Skeletal muscle tissue (tissue), 5 donors: Measurements from ENCODE around the gene SNRPA. TPM values are rescaled to one million over a fixed set of nuclear protein-coding genes. Genes with fewer than 3 reads are reported as not detected.
A peak's percentile ranks its signal among the peaks of the same experiment; 100 is the strongest.
"Not testable (repeated sequence)": the region's sequence is repeated elsewhere in the genome, so short reads cannot be mapped to it uniquely, and the experiment has no call there.

Source experiments
- H3K27ac ChIP-seq: one replicate; pipeline ENCODE4 v1.7.0; 2013; ENCODE audit warnings: mild to moderate bottlenecking, low read depth, low read length, inconsistent platforms
- H3K27me3 ChIP-seq, 3 donors: one replicate each; pipeline ENCODE4 v1.7.0; 2013; ENCODE audit warnings: low read length in 3 of 3; ENCODE audit not compliant: control insufficient read depth in 3 of 3, insufficient read depth in 3 of 3
- H3K36me3 ChIP-seq, 3 donors: one replicate each; pipeline ENCODE4 v1.7.0; 2013; ENCODE audit warnings: low read length in 3 of 3; ENCODE audit not compliant: control insufficient read depth in 3 of 3, insufficient read depth in 3 of 3
- H3K4me1 ChIP-seq, 3 donors: one replicate each; pipeline ENCODE4 v1.7.0; 2013; ENCODE audit warnings: low read length in 3 of 3, mild to moderate bottlenecking in 3 of 3; ENCODE audit not compliant: control insufficient read depth in 3 of 3, insufficient read depth in 3 of 3
- H3K4me3 ChIP-seq, 3 donors: one replicate each; pipeline ENCODE4 v1.7.0; 2013; ENCODE audit warnings: low read length in 3 of 3
- H3K9ac ChIP-seq, 3 donors: one replicate each; pipeline ENCODE4 v1.7.0; 2013; ENCODE audit warnings: low read length in 3 of 3, mild to moderate bottlenecking in 3 of 3, moderate library complexity in 2 of 3, low read depth in 1 of 3
- H3K9me3 ChIP-seq, 3 donors: one replicate each; pipeline ENCODE4 v1.7.0; 2013; ENCODE audit warnings: low read length in 3 of 3; ENCODE audit not compliant: control insufficient read depth in 3 of 3
- small RNA-seq: library from RNA; depleted of rRNA; stranded (forward); fragments of <200 nt; gene quantifications from one replicate; pipeline ENCODE3, GENCODE V24; 2014
- total RNA-seq: library from RNA; depleted of rRNA; stranded (reverse); fragments of >200 nt; gene quantifications from one replicate; pipeline ENCODE4 v1.2.3, GENCODE V29; 2014
- donor health status: Osteomylitis.

Gene SNRPA
- total RNA-seq, 1 donor from 2014 or later, result 7.8 TPM

DNA sequence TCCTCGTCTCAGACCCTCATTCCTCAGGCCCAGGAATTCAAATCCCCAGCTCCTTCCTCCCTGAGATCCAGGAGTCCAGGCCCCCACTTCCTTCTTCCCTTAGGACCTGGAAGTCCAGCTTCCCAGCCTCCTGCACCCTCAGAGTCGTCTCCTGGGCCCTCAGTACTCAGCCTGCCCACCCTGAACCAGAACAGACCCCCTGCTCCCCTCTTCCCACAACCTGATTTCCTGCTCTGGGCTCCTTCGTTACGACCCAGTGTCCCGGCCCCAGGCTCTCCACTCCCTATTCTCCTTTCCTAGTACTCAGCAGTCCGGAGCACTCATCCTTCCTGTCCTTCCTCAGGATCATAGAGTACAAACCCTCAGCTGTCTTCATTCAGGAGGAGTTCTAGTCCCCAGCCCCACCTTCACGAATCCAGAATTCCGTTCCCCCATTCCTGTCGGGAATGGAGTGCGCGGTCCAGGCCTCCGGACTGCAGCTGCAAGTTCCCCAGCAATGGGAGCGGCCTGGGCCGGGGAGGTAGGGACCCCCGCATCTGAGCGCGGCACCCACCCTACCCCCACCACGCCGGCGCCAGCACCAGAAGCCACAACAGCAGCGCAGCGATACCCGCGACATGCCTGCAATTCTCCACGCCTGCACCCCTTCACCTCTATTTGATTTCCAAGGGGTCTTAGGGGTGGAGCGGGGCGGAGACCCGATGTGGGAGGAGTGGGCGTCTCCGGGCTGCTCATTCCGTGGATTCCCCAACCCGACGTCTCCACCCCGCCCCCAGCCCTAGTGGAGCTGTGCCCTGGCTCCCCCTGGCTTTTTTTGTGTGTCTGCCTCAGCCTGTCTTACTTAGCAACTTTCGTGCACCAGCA is 60.7 kb downstream of the SNRPA start:
- H3K36me3 ChIP-seq, result peaks cover 16 to 22% (median 17%) of the 10 kb centered on the region in 3 donors
- peak overlapping the region; percentile 35 to 72 (median 38) for H3K4me3 ChIP-seq
- H3K27me3 ChIP-seq, result no peaks in the 10 kb centered on the region
- H3K9me3 ChIP-seq, result no peaks in the 10 kb centered on the region
- peak overlapping the region; percentile 30 for H3K27ac ChIP-seq
- peaks cover 18 to 43% (median 41%) of the 10 kb centered on the region in 3 donors for H3K4me1 ChIP-seq
- peak overlapping the region in 1 of 3 donors; percentile 66 for H3K9ac ChIP-seq

DNA sequence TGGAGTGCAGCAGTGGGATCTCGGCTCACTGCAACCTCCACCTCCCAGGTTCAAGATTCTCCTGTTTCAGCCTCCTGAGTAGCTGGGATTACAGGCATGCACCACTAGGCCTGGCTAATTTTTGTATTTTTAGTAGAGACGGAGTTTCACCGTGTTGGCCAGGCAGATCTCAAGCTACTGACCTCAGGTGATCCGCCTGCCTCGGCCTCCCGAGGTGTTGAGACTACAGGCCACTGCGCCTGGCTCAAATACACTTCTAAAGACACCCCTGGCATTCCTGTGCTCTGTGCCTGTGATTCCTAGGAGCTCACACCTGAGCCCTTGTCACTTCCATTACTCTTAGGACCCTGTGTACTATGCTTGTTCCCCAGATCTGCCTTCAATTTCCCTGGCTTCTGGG is 61.6 kb downstream of the SNRPA start:
- not testable (repeated sequence) for H3K9me3 ChIP-seq, H3K27ac ChIP-seq, H3K9ac ChIP-seq, H3K4me3 ChIP-seq, H3K27me3 ChIP-seq
- Histone ChIP-seq H3K4me1 (peaks cover 14 to 35% (median 32%) of the 10 kb centered on the region in 3 donors), H3K36me3 (peaks cover 12 to 17% (median 16%) of the 10 kb centered on the region in 3 donors)

DNA sequence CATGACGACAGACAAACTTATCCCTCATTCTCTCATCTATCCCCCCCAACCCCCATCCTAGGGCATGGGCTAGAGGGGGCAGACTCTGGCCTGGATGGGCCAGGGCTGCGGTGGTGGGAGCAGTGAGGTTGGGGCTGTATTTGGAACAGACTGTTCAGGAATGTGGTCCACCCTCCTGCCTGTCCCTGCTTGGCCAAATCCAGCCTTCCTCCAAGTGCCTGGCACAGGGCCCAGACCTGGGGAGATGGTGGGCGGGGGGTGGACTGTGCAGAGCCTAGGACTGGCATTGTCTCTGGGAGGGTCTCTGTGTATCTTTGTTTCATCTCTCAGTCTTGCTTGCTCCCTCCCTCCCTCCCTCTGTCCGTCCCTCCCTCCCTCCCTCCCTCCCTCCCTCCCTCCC is 62.2 kb downstream of the SNRPA start:
- H3K27me3 ChIP-seq, result no peaks in the 10 kb centered on the region
- no peaks in the 10 kb centered on the region for H3K9me3 ChIP-seq
- peaks cover 14 to 31% (median 27%) of the 10 kb centered on the region in 3 donors for H3K4me1 ChIP-seq
- peak overlapping the region in 1 of 3 donors; percentile 16 for H3K9ac ChIP-seq
- H3K36me3 ChIP-seq, result peaks cover 6 to 14% (median 11%) of the 10 kb centered on the region in 3 donors
- H3K4me3 ChIP-seq, result no peak overlapping the region
- no peak overlapping the region for H3K27ac ChIP-seq

Small RNA genes within 50 kb of the gene (small RNA-seq; reads per million reads assigned to genes)
- gene RNU6-195P, result not detected

Other genes starting within 250 kb of the SNRPA start
- 6.3 TPM for gene SHKBP1, start 174.3 kb upstream of the SNRPA start, total RNA-seq
- 86.6 TPM for gene LTBP4, start 149.8 kb upstream of the SNRPA start, total RNA-seq
- 9.4 TPM for gene NUMBL, start 60.6 kb upstream of the SNRPA start, total RNA-seq
- gene COQ8B, start 34.3 kb upstream of the SNRPA start, total RNA-seq, result 19.3 TPM
- gene ITPKC, start 34.1 kb upstream of the SNRPA start, total RNA-seq, result 6.8 TPM
- gene ACTMAP, start 726 bp upstream of the SNRPA start, total RNA-seq, result under 0.01 TPM
- gene MIA, start 24.3 kb downstream of the SNRPA start, total RNA-seq, result 2.1 TPM
- 2.1 TPM for gene RAB4B, start 27.0 kb downstream of the SNRPA start, total RNA-seq
- gene EGLN2, start 48.0 kb downstream of the SNRPA start, total RNA-seq, result 37.1 TPM
- not detected for gene CYP2A6, start 99.2 kb downstream of the SNRPA start, total RNA-seq
- gene CYP2A7, start 131.0 kb downstream of the SNRPA start, total RNA-seq, result not detected
- gene CYP2B6, start 240.1 kb downstream of the SNRPA start, total RNA-seq, result not detected